ENCODE results near the gene DHX15. TPM values are rescaled to one million over a fixed set of nuclear protein-coding genes. Genes with fewer than 3 reads are reported as not detected.

The DHX15 gene
- total and polyA plus RNA-seq, 9 of the 15 experiments (the other 6 are each of a cell fraction or from before 2014, with no cell fraction given), result 165 to 287 (median 208) TPM

GRCh38 chr4:24624381-24624780 lies 40.0 kb upstream of the DHX15 start (continued):
- TF ChIP-seq ASH1L (IDR thresholded peaks at IDR 0.05; ENCODE audit: borderline replicate concordance, low read depth, partially characterized antibody) (no peak), OTX1 (CRISPR knock-in tag; IDR thresholded peaks at IDR 0.05) (no peak), HOXB6 (CRISPR knock-in tag; IDR thresholded peaks at IDR 0.05; ENCODE audit: borderline replicate concordance) (no peak), TEAD2 (tag; IDR thresholded peaks at IDR 0.05) (no peak), FIP1L1 (IDR thresholded peaks at IDR 0.05; ENCODE audit: low read depth, low read length, poor library complexity, severe bottlenecking) (no peak), NEUROD1 (IDR thresholded peaks at IDR 0.05; ENCODE audit: borderline replicate concordance, low read depth, low read length, partially characterized antibody) (no peak), ZNF282 (CRISPR knock-in tag; IDR thresholded peaks at IDR 0.05) (no peak), PHF8 (IDR thresholded peaks at IDR 0.05; ENCODE audit: borderline replicate concordance, low read length) (no peak), NBN (IDR thresholded peaks at IDR 0.05; ENCODE audit: low read depth) (no peak)

DNA sequence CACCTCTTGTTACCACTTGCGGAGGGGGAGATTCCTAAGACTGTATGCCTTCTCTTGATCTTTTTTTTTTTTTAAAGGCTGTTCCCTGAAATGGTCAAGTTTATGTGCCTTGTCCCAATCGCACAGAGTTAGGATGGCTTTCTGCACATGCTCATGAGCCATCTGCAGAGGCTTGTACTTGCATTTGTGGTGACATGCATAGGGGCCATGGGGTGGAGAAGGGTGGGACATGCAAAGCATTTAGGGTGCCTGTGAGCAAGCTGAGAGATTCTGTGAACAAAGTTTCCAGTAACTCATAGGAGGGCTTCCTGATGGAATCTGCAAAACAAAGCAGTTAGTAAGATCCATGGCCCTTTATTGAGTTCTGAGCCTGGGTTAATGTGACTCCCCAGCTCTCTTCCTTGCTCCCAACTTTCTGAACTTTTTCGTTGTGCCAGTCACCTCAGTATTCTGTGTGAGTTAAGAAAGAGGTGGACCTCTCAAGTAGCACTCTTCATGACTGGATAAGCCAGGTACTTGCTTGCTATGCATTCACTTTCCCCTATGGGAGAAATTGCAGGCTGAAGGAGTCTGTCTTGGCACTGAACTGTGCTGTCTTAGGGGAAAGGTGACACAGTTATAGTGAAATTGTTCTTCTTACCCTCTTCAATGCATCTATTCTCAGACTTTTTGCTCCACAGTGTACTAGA lies 37.9 kb upstream of the DHX15 start:
- Histone ChIP-seq H3K9me3 (replicated peaks; ENCODE audit: control insufficient read depth, insufficient read depth, low read depth, low read length) (no peaks in the 10 kb centered on the region), H3K4me3 (no peak overlapping the region), H3K4me2 (ENCODE audit: insufficient read depth, low read length) (no peak overlapping the region), H3K36me3 (ENCODE audit: control insufficient read depth, insufficient read depth, low read length) (no peaks in the 10 kb centered on the region), H2AFZ (ENCODE audit: low read depth, low read length) (no peak overlapping the region), H3K27me3 (ENCODE audit: control insufficient read depth in 2 of 2, insufficient read depth in 2 of 2, low read length in 2 of 2) (peaks cover 0 to 3% of the 10 kb centered on the region in 2 experiments; a peak in 1 of 5 replicates), H3K27ac (ENCODE audit: extremely low read depth, low read depth, low read length) (no peak overlapping the region), H4K20me1 (replicated peaks; ENCODE audit: control insufficient read depth, insufficient read depth, low read length) (no peaks in the 10 kb centered on the region), H3K9ac (ENCODE audit: insufficient read depth in 1 of 2, low read depth in 2 of 2, low read length in 2 of 2) (no peak overlapping the region), H3K79me2 (ENCODE audit: control insufficient read depth, insufficient read depth, low read length) (no peaks in the 10 kb centered on the region), H3K4me1 (replicated peaks in 1 of 2; ENCODE audit: control insufficient read depth in 2 of 2, insufficient read depth in 2 of 2, low read length in 2 of 2) (no peaks in the 10 kb centered on the region), H3K9me1 (ENCODE audit: control insufficient read depth, insufficient read depth, low read length) (no peaks in the 10 kb centered on the region)
- no peak for TF ChIP-seq ZNF184 (CRISPR knock-in tag; IDR thresholded peaks at IDR 0.05)
- TF ChIP-seq TCF7 (IDR thresholded peaks at IDR 0.05; ENCODE audit: borderline replicate concordance), result no peak
- DNase-seq (ENCODE audit: extremely low read depth in 1 of 4, low spot score in 3 of 4) (no peak), FAIRE-seq (no peak), ATAC-seq (no peak)
- in situ Hi-C loops (cut with MboI) (no loop called here), intact Hi-C loops (cut with micrococcal nuclease) (no loop called here)
- CTCF ChIA-PET (ENCODE audit: low intra/inter-chr PET ratio), result no interaction called here
- POLR2A ChIA-PET, result no interaction called here
- BruUV-seq (replicated peaks), result no TSS peak
- WGBS (ENCODE audit: insufficient coverage, low coverage, missing lambda C conversion rate), result 0% methylated on average over 3 of the region's 3 CpGs

All from K562 (cell line).